ENCODE measurements around the gene PRPF39. TPM values are rescaled to one million over a fixed set of nuclear protein-coding genes. Genes with fewer than 3 reads are reported as not detected.
"Not testable (repeated sequence)": the region's sequence is repeated elsewhere in the genome, so short reads cannot be mapped to it uniquely, and the experiment has no call there.

Gene PRPF39
- total RNA-seq, 1 donor from 2014 or later = 47.6 TPM

- Mint-ChIP-seq H3K27ac (no peak overlapping the region), H3K27me3 (ENCODE audit: low read depth) (no peaks in the 10 kb centered on the region), H3K36me3 (ENCODE audit: low read depth) (peaks cover 33% of the 10 kb centered on the region), H3K4me3 (ENCODE audit: low read depth) (no peak overlapping the region), H3K9me3 (no peaks in the 10 kb centered on the region), H3K4me1 (ENCODE audit: low read depth) (peaks cover 13% of the 10 kb centered on the region)
- intact Hi-C loops (cut with micrococcal nuclease) = no loop called here
- no peak for DNase-seq (ENCODE audit: low spot score)
Observed at GRCh38 chr14:45128963-45129629, 45.2 kb downstream of the PRPF39 start.

DNA sequence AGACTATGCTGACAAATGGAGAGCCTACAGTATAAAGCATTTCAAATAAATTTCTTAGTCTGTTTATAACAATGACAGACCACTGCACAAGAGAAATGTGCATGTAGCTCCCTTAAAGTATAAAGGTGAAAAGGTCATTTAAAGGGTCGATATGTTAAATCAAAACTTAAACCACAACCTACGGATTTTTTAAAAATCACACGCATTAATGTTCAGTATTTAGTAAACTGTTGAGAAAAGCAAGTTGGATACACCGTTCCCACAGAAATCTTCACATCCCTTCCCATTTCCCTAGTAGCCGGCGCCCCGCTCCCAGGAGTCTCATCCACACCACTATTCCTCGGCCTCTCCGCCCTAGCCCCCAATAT, 49.8 kb downstream of the PRPF39 start:
- Mint-ChIP-seq H3K27me3 (ENCODE audit: low read depth) (no peaks in the 10 kb centered on the region), H3K36me3 (ENCODE audit: low read depth) (peaks cover 9% of the 10 kb centered on the region), H3K4me1 (ENCODE audit: low read depth) (peaks cover 25% of the 10 kb centered on the region), H3K9me3 (no peaks in the 10 kb centered on the region), H3K4me3 (ENCODE audit: low read depth) (peak overlapping the region; percentile 92), H3K27ac (peak overlapping the region; percentile 98)
- intact Hi-C loops (cut with micrococcal nuclease) = loop anchor here (1.0 to 5.0 kb wide), 6 partner anchors 43 to 236 kb away; partner anchors contain the start of genes MIS18BP1, PRPF39 and TOGARAM1
- no peak for DNase-seq (ENCODE audit: low spot score)

DNA sequence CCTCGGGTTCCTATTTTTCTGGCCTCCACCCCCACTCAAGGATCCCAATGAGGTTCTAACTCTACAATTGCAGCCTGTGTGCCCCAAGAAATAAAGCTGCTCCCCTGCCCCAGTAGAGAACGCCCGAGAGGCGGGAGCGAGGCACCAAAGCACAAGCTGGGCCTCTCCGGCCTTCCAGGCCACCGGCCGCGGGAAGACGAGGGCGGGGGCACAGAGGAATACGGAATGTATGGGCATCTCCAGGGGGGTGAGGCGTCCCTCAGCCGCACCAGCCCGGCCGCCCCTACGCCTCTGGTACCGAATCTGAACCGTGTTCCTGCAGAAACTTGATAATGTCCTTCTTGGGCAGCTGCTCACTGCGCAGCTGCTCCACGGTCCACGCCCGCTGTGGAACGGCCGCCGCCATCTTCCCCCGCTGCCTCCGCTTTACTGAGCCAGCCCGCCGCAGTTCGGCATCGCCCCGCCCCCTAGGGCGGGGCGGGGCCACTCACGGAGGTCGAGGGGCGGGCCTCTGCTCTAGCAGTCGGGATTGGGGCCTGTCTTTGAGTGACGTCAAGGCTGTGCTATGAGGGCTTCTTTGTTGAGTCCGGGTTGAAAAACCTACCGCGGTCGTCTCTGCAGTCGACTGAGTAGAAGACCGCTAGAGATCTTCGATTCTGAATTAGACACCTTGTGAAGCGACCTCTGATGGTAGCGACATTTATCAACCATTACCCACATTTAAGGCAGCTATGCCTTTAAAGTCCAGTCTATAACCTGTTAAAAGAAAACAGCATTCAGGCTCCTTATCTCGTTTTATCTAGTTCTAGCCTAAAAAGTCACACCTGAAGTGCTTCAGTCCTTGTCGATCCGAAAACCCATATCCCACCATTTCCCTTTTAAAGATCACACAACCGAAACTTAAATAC, 50.4 kb downstream of the PRPF39 start, which contains the start of gene FKBP3:
FKBP3 (minus strand) TSS at position 431 of the 908 bp plus-strand sequence; CDS start at position 406, 25 bp downstream.
- Mint-ChIP-seq H3K36me3 (ENCODE audit: low read depth) (peaks cover 4% of the 10 kb centered on the region), H3K27me3 (ENCODE audit: low read depth) (no peaks in the 10 kb centered on the region), H3K27ac (peak within 1 kb of the TSS; percentile 98), H3K9me3 (no peaks in the 10 kb centered on the region), H3K4me3 (ENCODE audit: low read depth) (peak within 1 kb of the TSS; percentile 92), H3K4me1 (ENCODE audit: low read depth) (peaks cover 30% of the 10 kb centered on the region)
- intact Hi-C loops (cut with micrococcal nuclease) = loop anchor here (1.0 to 5.0 kb wide), 6 partner anchors 44 to 237 kb away; partner anchors contain the start of genes MIS18BP1, PRPF39 and TOGARAM1
- peak; percentile 93 for DNase-seq (ENCODE audit: low spot score)

DNA sequence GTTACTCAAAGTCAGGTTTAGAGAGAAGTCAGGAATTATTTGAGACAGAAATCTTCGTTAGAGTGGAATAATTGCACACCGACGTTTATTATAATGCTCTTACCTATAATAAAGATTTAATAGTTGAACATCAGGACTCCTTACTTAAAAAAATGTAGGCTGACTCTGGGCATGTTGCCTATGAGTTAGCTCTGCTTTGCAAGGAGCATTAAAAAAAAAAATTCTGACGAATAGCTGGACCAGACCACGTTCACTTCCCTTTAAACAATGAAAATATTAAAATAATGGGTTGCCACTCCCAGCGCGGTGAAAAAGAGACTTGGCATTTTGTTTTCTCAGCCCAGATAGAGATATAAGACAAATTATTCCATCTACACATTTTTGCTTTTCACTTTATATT, 51.2 kb downstream of the PRPF39 start:
- Mint-ChIP-seq H3K27me3 (ENCODE audit: low read depth) (no peaks in the 10 kb centered on the region), H3K36me3 (ENCODE audit: low read depth) (peaks cover 4% of the 10 kb centered on the region), H3K4me1 (ENCODE audit: low read depth) (peaks cover 27% of the 10 kb centered on the region), H3K4me3 (ENCODE audit: low read depth) (peak overlapping the region; percentile 92), H3K9me3 (no peaks in the 10 kb centered on the region), H3K27ac (peak overlapping the region; percentile 98)
- DNase-seq (ENCODE audit: low spot score) = no peak
- intact Hi-C loops (cut with micrococcal nuclease) = loop anchor here (1.0 to 5.0 kb wide), 2 partner anchors 21 to 67 kb away; no protein-coding TSS in a partner anchor

GRCh38 chr14:45135659-45136395, 51.9 kb downstream of the PRPF39 start, which contains the start of gene FANCM:
FANCM (plus strand) TSS chr14:45135930; CDS start chr14:45136032, 102 bp downstream.
- H3K4me1 Mint-ChIP-seq (ENCODE audit: low read depth) = peaks cover 27% of the 10 kb centered on the region
- no peaks in the 10 kb centered on the region for H3K27me3 Mint-ChIP-seq (ENCODE audit: low read depth)
- intact Hi-C loops (cut with micrococcal nuclease) = loop anchor here (1.0 to 5.0 kb wide), 2 partner anchors 22 to 66 kb away; no protein-coding TSS in a partner anchor
- peaks cover 4% of the 10 kb centered on the region for H3K36me3 Mint-ChIP-seq (ENCODE audit: low read depth)
- no peaks in the 10 kb centered on the region for H3K9me3 Mint-ChIP-seq
- DNase-seq (ENCODE audit: low spot score) = peak; percentile 85
- H3K27ac Mint-ChIP-seq = peak within 1 kb of the TSS; percentile 98
- peak within 1 kb of the TSS; percentile 92 for H3K4me3 Mint-ChIP-seq (ENCODE audit: low read depth)

DNA sequence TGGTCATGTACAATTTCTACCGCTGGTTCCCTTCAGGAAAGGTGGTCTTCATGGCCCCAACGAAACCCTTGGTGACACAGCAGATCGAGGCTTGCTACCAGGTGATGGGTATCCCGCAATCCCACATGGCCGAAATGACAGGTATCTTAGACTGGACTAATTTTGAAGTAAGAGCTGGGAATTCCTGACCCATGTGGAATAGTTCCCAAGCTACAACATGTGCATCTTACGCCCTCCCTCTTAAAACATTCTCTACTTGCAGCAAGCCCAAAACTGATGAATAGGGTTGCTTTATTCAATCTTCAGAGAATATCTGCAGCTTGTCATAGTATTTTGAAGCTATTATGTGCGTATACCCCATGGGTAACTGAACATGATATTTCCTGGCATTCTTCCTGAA, 52.5 kb downstream of the PRPF39 start:
- Mint-ChIP-seq H3K4me1 (ENCODE audit: low read depth) (peaks cover 27% of the 10 kb centered on the region), H3K36me3 (ENCODE audit: low read depth) (peaks cover 4% of the 10 kb centered on the region), H3K9me3 (no peaks in the 10 kb centered on the region), H3K4me3 (ENCODE audit: low read depth) (peak overlapping the region; percentile 92), H3K27me3 (ENCODE audit: low read depth) (no peaks in the 10 kb centered on the region), H3K27ac (peak overlapping the region; percentile 98)
- intact Hi-C loops (cut with micrococcal nuclease) = loop anchor here (5.0 kb wide), 1 partner anchor 66 kb away; no protein-coding TSS in a partner anchor
- DNase-seq (ENCODE audit: low spot score) = no peak

DNA sequence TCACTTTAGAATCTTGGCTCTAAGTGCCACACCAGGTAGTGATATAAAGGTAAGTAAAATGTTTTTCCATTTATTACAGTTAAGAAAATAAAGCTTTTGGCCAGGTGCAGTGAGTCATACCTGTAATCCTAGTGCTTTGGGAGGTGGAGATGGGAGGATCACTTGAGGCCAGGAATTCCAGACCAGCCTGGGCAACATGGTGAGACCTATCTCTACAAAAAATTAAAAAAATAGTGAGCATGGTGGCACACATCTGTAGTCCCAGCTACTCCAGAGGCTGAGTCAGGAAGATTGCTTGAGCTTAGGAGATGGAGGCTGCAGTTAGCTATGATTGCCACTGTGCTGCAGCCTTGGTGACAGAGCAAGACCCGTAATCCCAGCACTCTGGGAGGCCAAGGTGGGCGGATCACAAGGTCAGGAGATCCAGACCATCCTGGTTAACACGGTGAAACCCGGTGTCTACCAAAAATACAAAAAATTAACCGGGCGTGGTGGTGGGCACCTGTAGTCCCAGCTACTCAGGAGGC, 56.8 kb downstream of the PRPF39 start:
- intact Hi-C loops (cut with micrococcal nuclease) = no loop called here
- peaks cover 21% of the 10 kb centered on the region for H3K36me3 Mint-ChIP-seq (ENCODE audit: low read depth)
- H3K27me3 Mint-ChIP-seq (ENCODE audit: low read depth) = no peaks in the 10 kb centered on the region
- H3K9me3 Mint-ChIP-seq = no peaks in the 10 kb centered on the region
- no peak overlapping the region for H3K4me3 Mint-ChIP-seq (ENCODE audit: low read depth)
- DNase-seq (ENCODE audit: low spot score) = no peak
- H3K27ac Mint-ChIP-seq = no peak overlapping the region
- H3K4me1 Mint-ChIP-seq (ENCODE audit: low read depth) = peaks cover 28% of the 10 kb centered on the region

DNA sequence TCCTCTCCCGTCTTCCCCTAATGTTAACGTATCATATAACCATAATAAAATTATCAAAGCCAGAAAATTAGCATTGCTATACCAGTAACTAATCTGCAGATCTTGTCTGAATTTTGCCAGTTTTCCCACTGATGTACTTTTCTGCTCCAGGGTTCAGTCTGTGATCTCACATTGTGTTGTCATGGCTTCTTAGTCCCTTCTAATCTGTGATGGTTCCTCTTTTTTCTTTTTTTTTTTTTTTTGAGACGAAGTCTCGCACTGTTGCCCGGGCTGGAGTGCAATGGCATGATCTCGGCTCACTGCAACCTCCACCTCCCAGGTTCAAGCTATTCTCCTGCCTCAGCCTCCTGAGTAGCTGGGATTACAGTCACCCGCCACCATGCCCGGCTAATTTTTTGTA, 58.2 kb downstream of the PRPF39 start:
- H3K27ac Mint-ChIP-seq; H3K4me3 Mint-ChIP-seq (ENCODE audit: low read depth); H3K27me3 Mint-ChIP-seq (ENCODE audit: low read depth); DNase-seq (ENCODE audit: low spot score); H3K9me3 Mint-ChIP-seq; intact Hi-C loops (cut with micrococcal nuclease): not testable (repeated sequence)
- Mint-ChIP-seq H3K4me1 (ENCODE audit: low read depth) (peaks cover 29% of the 10 kb centered on the region), H3K36me3 (ENCODE audit: low read depth) (peaks cover 21% of the 10 kb centered on the region)

- Mint-ChIP-seq H3K27ac (no peak overlapping the region), H3K27me3 (ENCODE audit: low read depth) (no peaks in the 10 kb centered on the region), H3K4me3 (ENCODE audit: low read depth) (no peak overlapping the region), H3K4me1 (ENCODE audit: low read depth) (peaks cover 12% of the 10 kb centered on the region), H3K36me3 (ENCODE audit: low read depth) (peaks cover 24% of the 10 kb centered on the region), H3K9me3 (no peaks in the 10 kb centered on the region)
- no peak for DNase-seq (ENCODE audit: low spot score)
- intact Hi-C loops (cut with micrococcal nuclease) = no loop called here
Observed at GRCh38 chr14:45144658-45145057, 60.7 kb downstream of the PRPF39 start.

DNA sequence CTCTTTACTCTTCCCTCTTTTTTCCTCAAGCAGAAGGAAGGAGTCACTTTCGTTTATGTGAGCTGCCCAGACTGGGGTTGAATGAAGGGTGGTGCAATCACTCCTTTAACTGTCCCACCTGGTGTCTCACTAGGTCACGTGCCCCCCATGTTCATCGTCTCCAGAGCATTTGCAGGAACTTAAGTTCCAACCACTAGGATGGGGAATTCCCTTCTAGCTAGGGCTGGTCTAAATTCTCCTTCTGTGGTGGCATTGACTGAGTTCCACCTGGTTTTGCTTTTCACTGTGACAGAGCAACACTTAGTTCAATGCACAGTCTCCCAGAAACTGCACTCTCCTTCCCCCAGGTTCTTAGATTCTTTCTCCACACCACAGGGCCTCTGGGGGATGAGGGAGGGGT, 61.3 kb downstream of the PRPF39 start:
- intact Hi-C loops (cut with micrococcal nuclease) = no loop called here
- no peaks in the 10 kb centered on the region for H3K27me3 Mint-ChIP-seq (ENCODE audit: low read depth)
- no peak overlapping the region for H3K27ac Mint-ChIP-seq
- DNase-seq (ENCODE audit: low spot score) = no peak
- H3K4me1 Mint-ChIP-seq (ENCODE audit: low read depth) = peaks cover 12% of the 10 kb centered on the region
- no peak overlapping the region for H3K4me3 Mint-ChIP-seq (ENCODE audit: low read depth)
- H3K9me3 Mint-ChIP-seq = no peaks in the 10 kb centered on the region
- H3K36me3 Mint-ChIP-seq (ENCODE audit: low read depth) = peaks cover 27% of the 10 kb centered on the region

- peaks cover 28% of the 10 kb centered on the region for H3K36me3 Mint-ChIP-seq (ENCODE audit: low read depth)
- no peaks in the 10 kb centered on the region for H3K9me3 Mint-ChIP-seq
- no peak overlapping the region for H3K4me3 Mint-ChIP-seq (ENCODE audit: low read depth)
- no peaks in the 10 kb centered on the region for H3K27me3 Mint-ChIP-seq (ENCODE audit: low read depth)
- H3K4me1 Mint-ChIP-seq (ENCODE audit: low read depth) = peaks cover 9% of the 10 kb centered on the region
- H3K27ac Mint-ChIP-seq = no peak overlapping the region
- intact Hi-C loops (cut with micrococcal nuclease) = no loop called here
- DNase-seq (ENCODE audit: low spot score) = no peak
Observed at GRCh38 chr14:45149602-45150001, 65.7 kb downstream of the PRPF39 start.

DNA sequence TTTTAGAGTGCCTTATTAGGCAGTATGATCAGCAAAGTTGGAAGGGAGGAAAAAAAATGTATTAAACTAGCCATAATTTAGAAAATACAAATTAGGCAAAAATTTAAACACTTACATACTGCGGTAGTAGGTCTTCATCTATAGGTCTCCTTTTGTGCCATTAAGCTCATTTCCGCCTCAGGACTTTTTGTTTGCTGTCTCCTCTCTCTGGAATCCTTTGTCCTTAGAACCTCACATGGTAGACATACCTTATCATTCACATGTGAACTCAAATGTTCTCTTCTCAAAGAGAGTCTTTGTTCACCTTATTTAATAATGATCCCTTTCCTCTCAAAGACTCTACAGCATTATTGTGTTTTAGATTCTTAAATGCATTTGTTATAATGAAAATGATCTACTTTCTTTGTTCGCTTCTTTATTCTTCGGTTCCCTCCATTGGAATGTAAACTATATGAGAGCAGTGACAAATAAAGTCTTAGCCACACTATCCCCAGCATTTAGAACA, 66.5 kb downstream of the PRPF39 start:
- Mint-ChIP-seq H3K36me3 (ENCODE audit: low read depth) (peaks cover 21% of the 10 kb centered on the region), H3K9me3 (no peaks in the 10 kb centered on the region), H3K4me3 (ENCODE audit: low read depth) (no peak overlapping the region), H3K27ac (no peak overlapping the region), H3K27me3 (ENCODE audit: low read depth) (no peaks in the 10 kb centered on the region), H3K4me1 (ENCODE audit: low read depth) (peaks cover 4% of the 10 kb centered on the region)
- no peak for DNase-seq (ENCODE audit: low spot score)
- intact Hi-C loops (cut with micrococcal nuclease) = no loop called here

Measured in activated T-helper 2 cell treated with anti-CD3 and anti-CD28 coated beads, Interferon-gamma antibody, Interleukin-2, Interleukin-4, amounts not matched to agents 10 μg/mL and 5 μg/mL and 100 μg/mL, durations not matched to agents 14 hours and 24 hours and 36 hours (primary cell).